HG03103 (cell line): ENCODE results near the gene OR2T5.
"Not testable (repeated sequence)": the region's sequence is repeated elsewhere in the genome, so short reads cannot be mapped to it uniquely, and the experiment has no call there.

ENCODE experiments used
- ATAC-seq: cut with Tn5 transposase; IDR thresholded peaks from one replicate; pipeline ENCODE4 v1.9.1; 2021; ENCODE audit warnings: low read depth; ENCODE audit not compliant: unreplicated experiment

OR2T5 gene

GRCh38 chr1:248500305-248501035 lies 12.1 kb downstream of the OR2T5 start:
- not testable (repeated sequence) for ATAC-seq

- ATAC-seq = not testable (repeated sequence)
These were observed 19.4 kb downstream of the OR2T5 start, which contains the start of gene OR2G6 for GRCh38 chr1:248507773-248508172. OR2G6 (plus strand) TSS chr1:248508073; CDS start chr1:248521647, 13,574 bp downstream.

DNA sequence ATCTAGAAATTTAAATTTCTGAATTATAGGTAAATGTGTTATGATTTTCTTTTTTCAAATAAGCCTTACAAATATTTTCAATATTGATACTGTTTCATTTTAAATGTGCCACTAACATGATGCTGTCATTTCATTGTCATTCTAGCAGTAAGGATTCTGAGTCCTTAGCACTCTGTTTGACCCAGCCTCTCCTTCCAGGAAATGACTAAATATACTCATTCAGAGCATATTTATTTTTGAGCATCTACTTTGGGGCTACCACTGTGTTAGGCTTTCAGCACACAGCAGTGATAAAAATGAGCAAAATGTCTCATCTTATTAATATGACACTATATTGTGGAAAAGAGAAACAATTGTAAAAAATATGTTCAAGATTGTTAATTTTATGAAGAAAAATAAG lies 21.8 kb downstream of the OR2T5 start:
- ATAC-seq = not testable (repeated sequence)

GRCh38 chr1:248521856-248522255 lies 33.5 kb downstream of the OR2T5 start:
- ATAC-seq = no peak

- not testable (repeated sequence) for ATAC-seq
These were observed 49.1 kb downstream of the OR2T5 start for GRCh38 chr1:248537449-248537848.
